ENCODE data around the gene KNDC1.
"Not testable (repeated sequence)": the region's sequence is repeated elsewhere in the genome, so short reads cannot be mapped to it uniquely, and the experiment has no call there.

Gene KNDC1

GRCh38 chr10:133221331-133221730, 61.3 kb downstream of the KNDC1 start:
- no peak for DNase-seq (ENCODE audit: low read depth in 2 of 2)

GRCh38 chr10:133221756-133222155, 61.7 kb downstream of the KNDC1 start:
- DNase-seq (ENCODE audit: low read depth in 2 of 2): not testable (repeated sequence)

- DNase-seq (ENCODE audit: low read depth in 2 of 2): no peak
Observed at GRCh38 chr10:133224076-133224475, 64.1 kb downstream of the KNDC1 start.

GRCh38 chr10:133224756-133225372, 64.8 kb downstream of the KNDC1 start:
- no peak for DNase-seq (ENCODE audit: low read depth in 2 of 2)

- no peak for DNase-seq (ENCODE audit: low read depth in 2 of 2)
Observed at GRCh38 chr10:133225707-133226191, 65.7 kb downstream of the KNDC1 start.

- DNase-seq (ENCODE audit: low read depth in 2 of 2): no peak
Observed at GRCh38 chr10:133226251-133226808, 66.3 kb downstream of the KNDC1 start.

- no peak for DNase-seq (ENCODE audit: low read depth in 2 of 2)
Observed at GRCh38 chr10:133227256-133227655, 67.2 kb downstream of the KNDC1 start.

GRCh38 chr10:133229265-133230043, 69.4 kb downstream of the KNDC1 start:
- no peak for DNase-seq (ENCODE audit: low read depth in 2 of 2)

- no peak for DNase-seq (ENCODE audit: low read depth in 2 of 2)
Observed at GRCh38 chr10:133230044-133230361, 70.0 kb downstream of the KNDC1 start, which contains the start of gene UTF1. Gene UTF1 (plus strand): TSS chr10:133230217. CDS start chr10:133230289, 72 bp downstream.

- no peak for DNase-seq (ENCODE audit: low read depth in 2 of 2)
Observed at GRCh38 chr10:133230387-133231195, 70.6 kb downstream of the KNDC1 start.

- no peak for DNase-seq (ENCODE audit: low read depth in 2 of 2)
Observed at GRCh38 chr10:133231244-133231945, 71.4 kb downstream of the KNDC1 start.

GRCh38 chr10:133231946-133232574, 72.0 kb downstream of the KNDC1 start:
- DNase-seq (ENCODE audit: low read depth in 2 of 2): no peak

GRCh38 chr10:133234796-133235195, 74.8 kb downstream of the KNDC1 start:
- not testable (repeated sequence) for DNase-seq (ENCODE audit: low read depth in 2 of 2)

GRCh38 chr10:133235265-133235855, 75.3 kb downstream of the KNDC1 start:
- no peak for DNase-seq (ENCODE audit: low read depth in 2 of 2)

GRCh38 chr10:133235932-133236331, 75.9 kb downstream of the KNDC1 start:
- no peak for DNase-seq (ENCODE audit: low read depth in 2 of 2)

- DNase-seq (ENCODE audit: low read depth in 2 of 2): no peak
Observed at GRCh38 chr10:133236401-133237240, 76.6 kb downstream of the KNDC1 start.

GRCh38 chr10:133237241-133237587, 77.2 kb downstream of the KNDC1 start:
- no peak for DNase-seq (ENCODE audit: low read depth in 2 of 2)

GRCh38 chr10:133237588-133238465, 77.8 kb downstream of the KNDC1 start, which contains the start of gene VENTX:
Gene VENTX (plus strand): TSS chr10:133237855. CDS start chr10:133237915, 60 bp downstream.
- no peak for DNase-seq (ENCODE audit: low read depth in 2 of 2)

- DNase-seq (ENCODE audit: low read depth in 2 of 2): no peak
Observed at GRCh38 chr10:133238466-133238804, 78.4 kb downstream of the KNDC1 start.

Data from fibroblast of skin of left biceps (primary cell).